ENCODE results near the gene TBC1D2B.

DNA sequence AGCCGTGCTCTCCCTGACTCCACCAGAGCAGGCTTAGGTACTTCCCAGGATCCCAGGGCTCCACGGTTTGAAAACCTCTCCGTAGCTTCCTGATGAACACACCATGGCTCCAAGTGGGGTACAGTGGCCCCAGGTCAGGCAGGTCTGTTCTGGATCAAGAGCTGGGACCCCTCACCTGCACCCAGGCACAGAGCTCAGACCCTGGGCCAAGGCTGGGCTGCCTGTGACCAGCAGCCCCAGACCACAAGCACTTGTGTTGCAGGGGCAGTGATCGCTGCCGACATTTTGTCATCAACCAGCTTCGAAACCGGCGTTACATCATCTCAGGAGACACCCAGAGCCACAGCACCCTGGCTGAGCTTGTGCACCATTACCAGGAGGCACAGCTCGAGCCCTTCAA, 20.2 kb upstream of the TBC1D2B start:
- TF ChIP-seq CTCF (IDR thresholded peaks at IDR 0.05) (no peak), POLR2A (IDR thresholded peaks at IDR 0.05) (no peak)

Measured in lower leg skin (tissue), 3 donors.